Prostate gland (tissue), 2 donors: ENCODE measurements around the gene P2RY6. TPM values are rescaled to one million over a fixed set of nuclear protein-coding genes. Genes with fewer than 3 reads are reported as not detected.
"Not testable (repeated sequence)": the region's sequence is repeated elsewhere in the genome, so short reads cannot be mapped to it uniquely, and the experiment has no call there.

Experiments used
- DNase-seq: peaks from one replicate; pipeline ENCODE4 v3.0.0-alpha.2; 2019; ENCODE audit warnings: low spot score
- H3K27ac ChIP-seq, 2 donors: fragments of 200-600 bp; sonication (generic); 2 replicates each; pipeline ENCODE4 v1.5.1; 2017 to 2019
- H3K27me3 ChIP-seq: fragments of 200-600 bp; sonication (generic); replicated peaks from 2 replicates; pipeline ENCODE4 v1.5.1; 2019; ENCODE audit not compliant: insufficient read depth
- H3K36me3 ChIP-seq, 2 donors: fragments of 200-600 bp; sonication (generic); 1 replicate in 1 of 2; 2 replicates in 1 of 2; pipeline versions ENCODE4 v1.5.1 to v1.8.1; 2017 to 2019
- H3K4me1 ChIP-seq: fragments of 200-600 bp; sonication (generic); replicated peaks from 2 replicates; pipeline ENCODE4 v1.5.1; 2019
- H3K4me3 ChIP-seq, 2 donors: fragments of 200-600 bp; sonication (generic); 2 replicates each; pipeline ENCODE4 v1.5.1; 2017 to 2019
- H3K9me3 ChIP-seq: fragments of 200-600 bp; sonication (generic); 2 replicates; pipeline ENCODE4 v1.5.1; 2017
- CTCF ChIP-seq, 4 experiments: fragments of 200-600 bp in 2 of 4; fragments of 450-650 bp in 2 of 4; sonication (generic) in 2 of 4; IDR thresholded peaks; 1 replicate in 3 of 4; 2 replicates in 1 of 4; pipeline ENCODE4 v1.5.1; 2016 to 2019; ENCODE audit warnings: antibody characterized with exemption in 4 of 4, mild to moderate bottlenecking in 2 of 4, moderate library complexity in 2 of 4
- POLR2A ChIP-seq: fragments of 450-650 bp; IDR thresholded peaks from one replicate; pipeline ENCODE4 v1.6.1; 2016; ENCODE audit warnings: antibody characterized with exemption, mild to moderate bottlenecking
- POLR2AphosphoS5 ChIP-seq: sonication (generic); formaldehyde crosslinking; IDR thresholded peaks from one replicate; pipeline ENCODE4 v1.6.1; 2017; ENCODE audit warnings: antibody characterized with exemption
- WGBS: methylation state at CpG from one replicate; pipeline ENCODE4 v1.1.5; 2018; 5-methylcytosine and 5-hydroxymethylcytosine counted together
- intact Hi-C: fragments of 100-400 bp; cut with DNase I; formaldehyde crosslinking; loops from one replicate; pipeline ENCODE4 v1.14.2; 2022
- total RNA-seq, 2 donors: library from RNA; depleted of rRNA; stranded (reverse); fragments of >200 nt; gene quantifications; one replicate each; pipeline ENCODE4 v1.1.0, GENCODE V29; 2016

P2RY6 gene
- total RNA-seq, 2 donors from 2014 or later: 0.64 to 3.5 TPM

DNA sequence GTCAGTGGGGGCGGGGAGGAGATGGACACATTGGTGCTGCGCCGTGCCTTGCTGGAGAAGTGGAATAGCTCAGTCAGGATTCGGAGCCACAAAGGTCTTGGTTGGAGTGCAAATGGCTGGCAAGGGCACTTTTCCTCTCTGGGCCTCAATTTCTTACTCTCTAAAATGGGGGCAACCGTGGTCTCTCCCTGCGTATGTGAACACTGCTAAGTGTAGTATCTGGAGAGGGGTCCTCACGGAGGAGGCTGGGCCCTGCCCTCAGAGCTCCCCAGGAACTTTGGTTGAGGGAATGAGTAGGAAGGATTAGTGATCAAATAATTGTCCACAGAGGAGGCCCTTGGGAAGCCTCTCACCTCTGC lies 521 bp downstream of the P2RY6 start:
- WGBS: 93% methylated on average over 7 of the region's 7 CpGs
- Histone ChIP-seq H3K9me3 (no peaks in the 10 kb centered on the region), H3K27me3 (no peaks in the 10 kb centered on the region), H3K4me1 (no peaks in the 10 kb centered on the region), H3K36me3 (no peaks in the 10 kb centered on the region), H3K27ac (no peak overlapping the region), H3K4me3 (no peak overlapping the region)
- TF ChIP-seq POLR2AphosphoS5 (no peak), CTCF (IDR thresholded peaks at IDR 0.05) (no peak), POLR2A (no peak)
- intact Hi-C loops: no loop called here
- DNase-seq: no peak

GRCh38 chr11:73273222-73273895 lies 1.2 kb downstream of the P2RY6 start:
- H3K4me3 ChIP-seq: no peak overlapping the region
- no peaks in the 10 kb centered on the region for H3K27me3 ChIP-seq
- no peaks in the 10 kb centered on the region for H3K36me3 ChIP-seq
- H3K9me3 ChIP-seq: no peaks in the 10 kb centered on the region
- WGBS: 63% methylated on average over 8 of the region's 8 CpGs
- H3K4me1 ChIP-seq: no peaks in the 10 kb centered on the region
- intact Hi-C loops: no loop called here
- DNase-seq: no peak
- TF ChIP-seq POLR2A (no peak), POLR2AphosphoS5 (no peak), CTCF (IDR thresholded peaks at IDR 0.05) (no peak)
- H3K27ac ChIP-seq: no peak overlapping the region

DNA sequence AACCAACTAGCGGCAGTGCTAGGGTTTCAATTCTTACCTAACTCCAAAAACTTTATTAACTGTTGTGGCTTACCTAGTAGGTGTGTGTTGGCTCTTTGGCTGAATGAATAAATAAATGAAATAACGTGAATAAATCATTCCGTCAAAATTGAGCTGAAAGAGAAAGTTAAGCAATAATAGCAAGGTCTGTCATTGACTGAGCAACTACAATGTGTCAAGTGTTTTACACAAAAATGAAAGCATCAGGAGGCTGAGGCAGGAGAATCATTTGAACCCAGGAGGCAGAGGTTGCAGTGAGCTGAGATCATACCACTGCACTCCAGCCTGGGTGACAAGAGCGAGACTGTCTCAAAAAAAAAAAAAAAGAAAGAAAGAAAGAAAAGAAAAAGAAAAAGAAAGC lies 2.1 kb downstream of the P2RY6 start:
- H3K9me3 ChIP-seq, H3K4me1 ChIP-seq, intact Hi-C loops, DNase-seq, H3K4me3 ChIP-seq, H3K27me3 ChIP-seq, H3K36me3 ChIP-seq, H3K27ac ChIP-seq: not testable (repeated sequence)
- 93% methylated on average over 4 of the region's 4 CpGs for WGBS

GRCh38 chr11:73274722-73275380 lies 2.7 kb downstream of the P2RY6 start:
- TF ChIP-seq POLR2AphosphoS5 (no peak), POLR2A (no peak), CTCF (IDR thresholded peaks at IDR 0.05) (no peak)
- no peak for DNase-seq
- H3K27ac ChIP-seq: no peak overlapping the region
- H3K36me3 ChIP-seq: no peaks in the 10 kb centered on the region
- H3K9me3 ChIP-seq: no peaks in the 10 kb centered on the region
- WGBS: 83% methylated on average over 11 of the region's 11 CpGs
- H3K27me3 ChIP-seq: no peaks in the 10 kb centered on the region
- intact Hi-C loops: no loop called here
- H3K4me3 ChIP-seq: no peak overlapping the region
- H3K4me1 ChIP-seq: no peaks in the 10 kb centered on the region

- TF ChIP-seq POLR2A: no peak
- TF ChIP-seq POLR2AphosphoS5: no peak
- no peak for TF ChIP-seq CTCF (IDR thresholded peaks at IDR 0.05)
- Histone ChIP-seq H3K27me3 (no peaks in the 10 kb centered on the region), H3K4me3 (no peak overlapping the region), H3K36me3 (no peaks in the 10 kb centered on the region), H3K27ac (no peak overlapping the region), H3K9me3 (no peaks in the 10 kb centered on the region), H3K4me1 (no peaks in the 10 kb centered on the region)
- 94% methylated on average over 4 of the region's 4 CpGs for WGBS
- no peak for DNase-seq
- intact Hi-C loops: no loop called here
Observed at GRCh38 chr11:73275381-73275750, 3.2 kb downstream of the P2RY6 start.
